T-helper 1 cell (primary cell): Measurements from ENCODE around the gene CHST8.

Source experiments
- DNase-seq, 5 donors: peaks; one replicate each; pipeline ENCODE4 v3.0.0-alpha.2; 2012 to 2020

The CHST8 gene

DNA sequence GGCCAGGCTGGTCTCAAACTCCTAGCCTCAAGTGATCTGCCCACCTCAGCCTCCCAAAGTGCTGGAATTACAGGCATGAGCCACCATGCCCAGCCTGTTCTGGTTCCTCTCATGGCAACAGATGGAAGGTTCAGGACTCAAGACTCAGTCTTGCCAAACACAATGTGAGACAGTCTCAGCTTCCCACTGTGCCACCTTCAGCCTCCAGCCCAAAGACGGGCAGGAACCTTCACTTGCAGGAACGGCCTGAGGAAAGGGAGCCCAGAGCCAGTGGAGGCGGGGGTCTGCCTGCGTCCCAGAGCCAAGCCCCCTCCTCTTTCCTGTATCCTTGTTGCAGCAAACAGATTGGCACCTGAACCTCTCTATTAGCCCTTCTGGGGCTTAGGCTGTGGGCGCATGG lies 2.9 kb upstream of the CHST8 start:
- DNase-seq: no peak

DNA sequence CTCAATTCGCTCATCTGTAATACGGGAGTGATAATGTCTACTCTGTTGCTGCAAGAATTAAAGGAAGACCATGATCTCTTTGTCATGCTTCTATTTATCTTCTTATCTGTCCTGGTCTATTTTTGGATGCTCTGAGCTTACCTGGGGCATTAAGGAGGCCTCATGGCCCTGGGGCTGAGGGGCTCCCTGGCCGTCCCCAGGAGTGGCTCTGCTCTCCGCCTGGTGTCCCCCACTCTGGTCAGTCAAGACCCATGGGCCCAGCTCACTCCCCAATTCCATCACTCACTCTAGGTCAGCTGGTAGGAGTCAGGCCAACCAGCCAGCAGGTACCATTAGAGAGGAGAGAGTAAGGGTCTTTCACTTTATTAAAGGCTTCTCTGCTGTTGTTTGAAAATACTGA lies 1.1 kb upstream of the CHST8 start:
- DNase-seq: no peak

DNA sequence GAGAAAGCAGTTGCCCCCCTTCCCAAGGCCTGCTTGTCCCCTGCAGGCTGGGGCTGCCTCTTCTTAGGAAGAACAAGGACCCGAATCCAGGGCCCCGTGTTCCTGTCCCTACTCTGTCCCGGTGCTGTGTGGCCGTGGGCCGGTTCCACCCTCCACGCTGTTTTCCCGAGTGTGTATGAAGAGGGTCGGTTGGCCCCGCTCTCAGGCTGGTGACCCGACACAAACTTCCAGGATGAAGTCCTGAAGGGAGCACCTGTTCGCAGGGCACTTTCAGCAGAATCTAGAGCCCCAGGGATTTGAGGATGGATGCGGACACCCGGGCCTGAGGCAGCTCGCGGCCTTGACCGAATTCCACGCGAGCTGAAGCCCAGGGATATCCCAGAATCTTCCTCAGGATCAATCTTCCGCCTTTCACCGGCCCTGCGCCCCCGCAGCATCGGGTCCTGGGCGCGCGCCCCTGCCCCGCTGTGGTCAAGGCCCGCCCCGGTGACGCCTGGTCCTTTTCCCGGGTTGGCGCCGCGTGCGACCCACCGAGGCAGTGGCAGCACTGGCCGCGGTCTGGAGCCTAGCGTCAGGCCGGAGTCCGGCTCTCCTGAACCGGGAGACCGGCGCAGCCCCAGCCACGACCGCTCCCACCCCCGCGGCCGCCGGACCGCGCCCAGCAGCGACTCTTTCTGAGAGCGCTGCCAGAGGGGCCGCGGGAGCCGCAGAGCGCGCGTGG lies 528 bp upstream of the CHST8 start:
- DNase-seq: no peak

DNA sequence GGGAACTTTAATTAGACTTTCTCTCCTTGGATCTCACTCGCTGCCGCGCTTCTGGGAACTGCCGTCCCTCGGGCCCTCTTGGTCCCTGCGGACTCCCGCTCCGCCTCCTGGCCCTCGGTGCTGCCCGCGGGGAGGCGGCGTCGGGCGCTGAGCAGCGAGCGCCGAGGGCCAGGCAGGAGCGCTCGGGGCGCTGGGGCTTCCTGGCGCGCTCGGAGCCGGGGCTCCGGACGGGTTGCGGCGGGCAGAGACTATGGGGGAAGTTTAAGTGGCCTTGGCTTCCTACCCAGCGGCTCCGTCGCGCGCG lies 704 bp downstream of the CHST8 start:
- no peak for DNase-seq

DNA sequence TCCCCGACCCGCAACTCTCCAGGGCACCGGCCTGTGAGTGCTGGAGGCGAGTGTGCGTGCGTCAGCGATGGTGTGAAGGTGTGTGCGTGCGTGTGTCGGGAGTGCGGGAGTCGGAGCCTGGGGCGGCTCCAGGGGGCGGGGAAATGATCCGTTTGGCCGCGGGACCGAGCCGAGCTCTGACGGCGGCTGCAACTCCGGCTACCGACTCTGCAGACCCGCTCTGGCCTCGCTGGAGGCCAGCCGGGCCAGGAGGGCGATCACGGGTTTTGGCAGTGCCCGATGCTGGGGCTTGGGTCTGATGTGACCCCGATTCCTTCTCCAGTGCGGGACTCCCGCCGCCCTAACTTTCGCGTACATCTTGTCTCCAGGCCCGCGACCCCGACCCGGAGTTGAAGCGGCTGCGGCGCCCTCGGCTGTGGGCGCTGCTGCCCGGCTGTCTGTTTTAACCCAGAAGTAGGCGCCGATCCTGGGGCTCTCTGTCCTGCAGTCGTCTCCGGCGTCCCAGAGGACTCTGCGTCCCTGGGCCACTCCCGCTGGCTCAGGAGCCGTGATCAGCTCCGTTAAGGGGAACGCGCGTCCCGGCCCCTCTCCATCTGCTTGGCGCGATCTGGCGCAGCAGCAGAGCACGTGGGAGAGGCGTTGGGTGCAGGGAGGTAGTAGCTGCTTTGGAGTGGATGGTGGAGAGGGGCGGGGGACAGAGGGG lies 1.2 kb downstream of the CHST8 start:
- no peak for DNase-seq

DNA sequence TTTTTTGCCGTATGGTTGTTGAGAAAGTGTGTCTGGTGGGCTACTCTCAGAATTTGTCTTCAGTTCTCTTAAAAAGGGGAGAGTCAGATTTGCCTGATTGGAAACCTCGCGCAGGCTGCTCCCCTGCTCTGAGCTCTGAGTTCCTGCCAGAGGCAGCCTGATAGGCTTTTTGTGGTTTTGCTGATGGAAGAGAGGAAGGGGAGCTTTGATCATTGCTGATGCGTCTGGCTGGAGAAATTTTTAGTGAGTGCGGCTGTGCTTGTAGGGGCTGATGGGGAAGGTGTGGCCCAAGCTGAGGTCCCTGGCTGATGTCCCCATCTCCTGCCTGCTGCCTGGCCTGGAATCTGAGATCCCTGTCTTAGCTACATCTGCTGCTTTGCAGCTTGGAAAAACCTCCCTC lies 2.8 kb downstream of the CHST8 start:
- DNase-seq: no peak

DNA sequence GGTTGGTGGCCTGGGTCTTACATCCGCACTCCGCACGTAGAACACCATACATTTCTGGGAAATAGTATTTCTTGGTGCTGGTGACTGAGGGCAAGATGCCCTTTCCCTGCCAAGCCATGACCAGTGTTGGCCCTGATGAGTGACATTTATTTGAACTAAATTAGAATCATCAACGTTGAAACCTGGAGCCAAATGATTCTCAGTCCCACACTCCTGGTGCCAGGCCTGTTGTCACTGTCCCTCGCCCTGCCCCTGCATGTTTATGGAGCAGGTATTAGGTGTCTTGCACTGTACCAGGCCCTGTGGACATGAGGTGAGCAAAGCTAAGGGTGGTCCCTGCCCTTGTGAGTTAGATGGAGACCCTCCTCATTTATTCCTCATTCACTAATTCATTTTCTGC lies 5.8 kb downstream of the CHST8 start:
- no peak for DNase-seq

DNA sequence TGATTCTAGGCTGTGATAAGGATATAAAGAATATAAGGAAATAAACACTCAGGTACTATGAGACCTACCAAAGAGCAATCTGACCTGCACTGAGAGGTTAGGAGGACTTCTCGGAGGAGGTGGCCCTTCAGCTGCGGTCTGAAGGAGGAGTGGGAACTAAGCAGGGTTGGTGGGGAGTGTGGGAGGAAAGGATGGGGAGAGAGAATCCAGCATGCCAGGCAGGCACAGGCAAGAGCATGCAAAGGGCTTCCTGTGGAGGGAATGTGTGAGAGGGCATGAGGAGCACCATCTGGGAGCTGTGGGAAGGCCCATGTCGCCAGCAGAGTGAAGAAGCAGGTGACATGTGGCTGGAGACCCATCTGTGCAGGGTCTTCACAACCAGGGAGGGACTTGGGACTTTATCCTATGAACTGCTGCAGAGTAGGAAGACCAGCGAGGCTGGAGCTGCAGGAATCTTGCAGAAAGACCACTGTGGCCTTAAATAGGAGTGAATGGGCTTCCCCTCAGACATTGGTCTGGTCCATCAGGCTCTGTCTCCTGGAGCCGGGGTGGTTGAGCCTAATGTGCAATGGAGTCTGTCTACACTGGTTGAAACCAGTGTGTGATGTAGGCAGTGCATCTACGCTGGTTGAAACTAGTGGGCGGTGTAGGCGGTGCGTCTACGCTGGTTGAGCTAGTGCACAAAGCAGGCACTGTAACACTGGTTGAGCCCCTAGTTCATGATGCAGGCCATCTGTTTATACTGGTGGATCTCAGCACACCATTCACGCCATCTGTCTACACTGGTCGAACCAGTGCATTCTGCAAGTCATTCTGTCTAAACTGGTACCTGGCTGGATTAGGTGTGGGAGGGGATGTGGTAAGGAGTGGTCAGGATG lies 6.4 kb downstream of the CHST8 start:
- no peak for DNase-seq

DNA sequence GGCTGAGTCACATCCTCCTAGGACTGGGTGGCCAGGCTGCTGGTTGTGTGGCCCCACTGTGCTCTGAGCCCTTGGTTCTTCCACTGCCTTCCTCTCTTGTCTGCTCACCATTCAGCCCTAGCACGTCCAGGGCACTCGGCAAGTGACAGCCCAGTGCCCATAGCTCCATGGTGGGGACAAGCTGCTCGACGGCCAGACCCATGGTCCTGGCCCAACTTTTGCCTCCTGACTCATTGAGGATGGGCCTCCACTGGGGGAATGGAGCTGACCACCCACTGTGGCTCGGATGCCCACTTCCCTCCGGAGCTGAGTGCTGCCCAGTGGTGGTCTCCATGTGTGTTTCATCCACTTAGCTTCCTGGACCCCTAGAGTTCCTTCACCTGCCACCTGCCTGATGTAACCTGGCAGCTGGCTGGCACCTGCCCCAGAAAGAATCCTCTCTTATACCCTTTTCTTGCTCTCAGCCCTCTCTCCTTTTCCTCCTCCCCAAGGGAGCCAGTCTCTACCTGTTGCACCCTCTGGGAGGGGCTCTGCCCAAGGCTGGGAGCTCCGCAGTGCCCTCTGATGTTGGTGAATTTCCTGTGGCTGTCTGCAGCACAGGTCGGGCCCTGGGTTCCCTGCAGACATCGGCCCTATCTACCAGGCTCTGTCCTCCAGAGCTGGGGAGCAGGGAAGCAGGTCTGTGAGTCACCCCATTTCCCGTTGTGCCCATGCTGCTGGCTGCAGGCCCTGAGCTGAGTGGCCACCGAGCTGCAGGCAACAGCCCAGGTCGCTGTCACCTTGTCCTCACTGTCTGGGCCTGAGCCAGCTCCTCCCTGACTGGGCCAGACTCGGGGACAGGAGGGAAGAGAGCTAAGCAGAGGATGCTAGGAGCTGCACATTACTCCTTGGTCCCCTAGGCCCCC lies 7.4 kb downstream of the CHST8 start:
- no peak for DNase-seq

DNA sequence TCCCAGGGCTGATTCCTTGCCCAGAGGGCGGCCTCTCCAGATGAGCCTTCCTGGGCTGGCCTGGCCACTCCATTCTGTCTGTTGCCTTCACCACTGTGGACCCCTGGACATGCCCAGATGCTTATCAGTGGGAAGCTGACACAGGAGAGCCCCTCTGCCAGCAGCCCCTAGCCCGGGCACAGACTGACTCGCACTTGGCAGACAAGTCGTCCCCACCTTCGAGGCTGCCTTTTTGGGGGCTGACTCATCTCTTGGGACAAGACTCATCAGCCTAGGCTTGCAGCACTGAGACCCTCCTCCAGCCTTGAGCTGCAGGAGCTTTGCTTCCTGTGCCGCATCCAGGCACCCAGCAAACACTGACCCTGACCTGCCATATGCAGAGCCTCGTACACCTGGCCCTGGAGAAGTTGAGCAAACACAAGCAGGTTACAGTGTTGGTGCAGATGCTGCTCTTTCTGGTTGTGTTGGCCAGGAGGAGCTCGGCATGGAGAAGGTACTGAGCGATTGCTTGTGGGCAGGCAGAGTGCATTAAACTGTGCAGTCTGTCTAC lies 8.1 kb downstream of the CHST8 start:
- no peak for DNase-seq

DNA sequence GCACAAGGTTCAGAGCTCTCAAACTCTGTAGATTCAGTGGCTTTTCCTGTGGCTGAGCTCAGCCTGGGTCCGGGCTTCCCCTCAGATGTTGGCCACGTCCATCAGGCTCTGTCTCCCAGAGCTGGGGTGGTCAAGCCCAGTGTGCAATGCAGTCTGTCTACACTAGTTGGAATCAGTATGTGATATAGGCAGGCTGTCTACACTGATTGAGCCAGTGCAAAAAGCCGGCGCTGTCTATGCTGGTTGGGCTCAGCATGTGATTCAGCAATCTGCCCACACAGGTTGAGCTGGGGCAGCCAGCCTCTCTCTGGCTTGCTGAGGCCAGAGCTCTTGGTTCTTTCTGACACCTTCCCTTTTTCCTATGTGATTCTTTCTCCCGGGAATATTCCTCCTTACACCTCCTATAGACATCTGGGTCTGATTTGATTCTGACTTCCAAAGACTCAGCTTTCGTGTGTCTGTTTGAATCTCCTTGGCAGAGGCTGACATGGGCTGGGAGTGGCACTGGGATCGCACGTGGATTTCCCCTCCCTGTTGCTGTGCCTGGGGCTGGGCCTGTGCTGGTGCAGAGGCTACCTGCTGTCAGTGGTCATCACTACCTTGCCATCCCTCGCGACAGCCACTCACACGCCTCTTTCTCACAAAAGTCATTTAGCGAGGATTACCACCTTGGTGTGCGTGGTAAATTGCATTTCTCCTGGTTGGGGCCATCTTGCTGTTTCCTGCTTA lies 9.3 kb downstream of the CHST8 start:
- DNase-seq: no peak

DNA sequence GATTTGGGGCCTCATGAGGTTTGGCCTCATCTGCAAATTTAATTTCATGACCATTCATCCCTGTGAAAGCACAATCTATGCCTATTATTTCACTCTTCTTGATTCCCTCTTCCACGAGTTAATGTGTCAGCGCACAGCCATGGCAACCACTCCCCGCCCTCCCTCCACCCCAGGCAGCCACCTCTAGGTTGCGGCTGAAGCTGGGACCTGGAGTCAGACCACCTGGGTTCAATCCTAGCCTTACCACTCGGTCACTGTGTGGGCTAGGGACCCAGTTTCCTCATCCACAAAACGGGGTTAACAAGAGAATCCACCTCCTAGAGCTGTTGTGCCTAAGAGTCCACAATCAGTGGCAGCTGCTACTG lies 9.8 kb downstream of the CHST8 start:
- DNase-seq: no peak

DNA sequence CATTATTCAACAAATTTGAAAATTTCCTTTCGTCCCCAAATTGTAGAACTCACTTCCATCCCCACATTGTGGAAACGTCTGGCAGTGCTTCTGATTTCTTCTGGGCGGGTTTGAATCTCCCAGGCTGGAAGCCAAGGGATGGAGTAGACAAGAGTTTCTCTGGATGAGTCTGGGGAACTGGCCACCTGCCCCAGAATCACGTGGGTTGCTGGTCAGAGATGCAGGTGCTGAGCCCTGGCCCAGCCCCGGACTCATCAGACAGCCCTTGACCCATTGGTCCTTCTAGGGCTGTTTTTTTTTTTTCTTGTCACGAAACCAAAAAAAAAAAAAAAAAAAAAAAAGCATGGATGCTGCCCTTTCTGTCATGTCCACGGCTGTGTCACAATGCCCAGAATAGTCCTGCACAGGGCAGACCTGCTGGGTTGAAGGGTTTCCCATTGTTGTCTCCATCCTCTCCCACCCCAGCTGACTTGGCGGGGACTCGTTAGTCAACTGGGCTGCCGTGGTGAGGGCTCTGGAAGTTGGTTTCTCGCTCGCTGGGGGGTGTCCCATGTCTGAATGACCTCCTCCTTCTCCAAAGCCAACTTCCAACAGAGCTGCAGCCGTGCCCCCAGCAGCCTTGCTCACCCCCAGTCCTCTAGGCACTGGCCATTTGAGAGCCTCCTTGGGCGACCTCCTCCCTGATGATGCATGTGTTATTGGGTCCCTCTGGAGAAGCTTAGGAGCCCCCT lies 12.8 kb downstream of the CHST8 start:
- no peak for DNase-seq

DNA sequence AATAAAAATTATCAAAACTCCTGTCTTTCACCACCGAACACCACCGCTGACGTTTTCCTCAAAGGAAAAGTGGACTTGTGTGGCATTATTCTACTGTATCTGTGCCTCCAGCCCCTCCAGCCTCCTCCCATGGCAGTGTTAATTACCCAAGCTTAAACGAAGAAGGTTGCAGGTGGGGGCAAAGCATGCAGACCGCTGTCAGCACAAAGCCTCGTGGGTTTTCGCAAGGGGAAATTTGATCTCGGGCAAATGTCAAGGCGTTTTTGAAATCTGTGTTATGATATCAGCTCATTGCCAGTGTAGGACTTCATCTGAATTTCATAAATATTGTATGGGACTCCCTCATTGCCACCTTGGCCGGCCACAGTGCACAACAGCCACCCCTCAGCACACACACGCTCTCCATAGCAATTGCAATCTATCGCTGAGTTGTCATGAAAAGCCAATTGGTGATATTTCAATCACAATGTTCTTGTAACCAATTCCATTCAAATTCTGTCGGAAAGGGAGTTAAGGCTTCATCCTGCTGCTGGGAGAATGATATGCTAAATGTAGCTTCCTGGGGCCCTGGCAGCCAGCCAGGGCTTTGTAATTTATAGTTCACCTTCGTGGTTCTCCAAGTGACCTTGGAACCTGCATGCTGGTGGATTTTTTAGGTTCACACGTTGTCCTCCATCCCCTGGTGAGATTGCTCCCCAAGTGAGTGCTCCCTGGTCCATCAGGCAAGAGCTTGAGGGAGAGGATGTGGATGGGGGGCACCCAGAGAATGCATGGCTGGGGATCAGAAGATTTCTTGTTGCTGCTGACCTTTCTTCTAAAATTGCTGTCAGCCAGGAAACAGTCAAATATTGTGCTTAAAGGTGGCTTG lies 16.6 kb downstream of the CHST8 start:
- DNase-seq: no peak

DNA sequence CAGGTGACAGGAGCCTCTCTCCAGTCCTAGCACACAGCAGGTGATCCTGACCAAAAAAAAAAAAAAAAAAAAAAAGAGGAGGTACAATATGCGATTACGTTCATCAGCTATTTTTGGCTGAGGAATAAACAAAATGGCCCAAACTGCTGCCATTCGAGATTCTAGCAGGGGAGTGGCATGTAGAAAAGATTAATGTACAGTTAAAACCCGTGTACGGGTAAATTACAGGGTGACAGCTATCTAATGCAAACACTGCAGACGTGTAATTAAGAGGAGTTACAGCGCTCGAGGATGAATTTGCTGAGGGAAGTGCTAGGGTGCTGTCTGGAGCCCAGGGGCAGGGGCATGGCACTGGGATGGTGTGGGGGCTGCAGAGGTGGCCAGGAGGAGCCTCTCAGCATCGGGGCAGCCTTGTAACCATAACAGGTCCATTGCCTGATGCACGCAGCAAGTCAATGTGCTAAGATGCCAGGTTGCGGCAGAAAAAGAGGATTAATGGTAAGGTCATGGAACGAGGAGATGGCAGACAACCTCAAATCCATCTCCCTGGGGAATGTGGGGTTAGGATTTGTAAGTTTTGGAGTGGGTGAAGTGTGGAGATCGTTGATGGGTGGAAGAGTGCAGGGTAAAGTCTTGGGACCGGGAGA lies 17.4 kb downstream of the CHST8 start:
- DNase-seq: no peak

DNA sequence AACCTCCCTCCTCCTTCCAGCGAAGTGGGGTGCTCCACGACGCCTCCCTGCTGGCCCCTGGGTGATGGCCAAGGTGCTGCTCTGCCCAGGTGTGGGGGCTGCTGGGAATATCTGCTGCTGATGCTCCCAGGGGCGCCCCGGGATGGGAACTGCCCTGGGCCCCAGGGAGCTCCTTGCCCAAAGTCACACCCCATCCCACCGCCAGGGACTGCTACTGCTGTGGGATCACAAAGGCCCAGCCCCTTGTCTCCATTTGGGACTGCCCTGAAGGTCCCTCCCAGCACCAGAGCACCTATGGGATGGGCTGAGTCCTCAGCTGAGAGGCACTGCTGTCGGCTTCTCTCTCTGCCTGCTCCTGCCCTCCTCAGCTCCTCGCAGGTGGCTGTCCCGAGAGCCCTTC lies 19.0 kb downstream of the CHST8 start:
- DNase-seq: no peak

DNA sequence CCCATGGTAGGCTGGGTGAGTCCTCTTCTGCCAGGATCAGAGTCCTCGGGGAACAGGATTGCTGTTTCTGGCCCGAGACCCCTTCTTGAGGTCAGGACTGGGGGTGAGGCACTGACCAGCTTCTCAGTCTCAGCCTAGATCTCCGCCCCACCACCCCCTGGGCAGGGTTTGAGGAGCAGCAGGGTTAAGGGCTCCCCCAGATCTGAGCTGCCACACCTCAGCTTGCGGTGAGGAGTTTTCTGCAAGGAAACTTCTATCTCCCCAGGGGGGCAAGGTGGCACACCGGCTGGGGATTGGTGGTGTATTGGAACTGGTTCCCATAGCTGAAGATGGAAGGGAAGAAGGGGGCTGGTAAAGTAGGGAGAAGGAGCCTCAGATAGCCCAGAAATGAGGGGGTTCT lies 19.5 kb downstream of the CHST8 start:
- no peak for DNase-seq

DNA sequence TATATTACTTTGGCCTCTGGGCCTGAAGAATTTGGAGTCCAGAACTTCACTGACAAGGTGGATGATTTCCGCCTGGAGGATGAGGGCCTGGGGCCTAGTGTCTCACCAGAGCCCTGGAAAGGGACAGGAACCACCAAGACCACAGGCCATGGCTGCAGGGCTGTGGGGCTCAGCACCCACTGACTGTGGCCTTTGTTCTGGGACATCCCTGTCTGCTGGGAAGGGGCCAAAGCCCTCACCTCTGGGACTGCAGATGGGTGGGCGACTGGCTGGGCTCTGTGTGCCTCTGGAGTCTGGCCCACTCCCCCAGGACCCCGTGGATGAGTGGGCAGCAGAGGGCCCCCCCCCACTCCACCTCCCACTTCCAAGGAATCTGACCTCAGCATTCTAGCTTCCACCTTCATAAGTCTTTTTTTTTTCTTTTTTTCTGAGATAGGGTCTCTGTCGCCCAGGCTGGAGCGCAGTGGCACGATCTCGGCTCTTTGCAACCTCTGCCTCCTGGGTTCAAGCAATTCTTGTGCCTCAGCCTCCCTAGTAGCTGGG lies 20.3 kb downstream of the CHST8 start:
- no peak for DNase-seq

DNA sequence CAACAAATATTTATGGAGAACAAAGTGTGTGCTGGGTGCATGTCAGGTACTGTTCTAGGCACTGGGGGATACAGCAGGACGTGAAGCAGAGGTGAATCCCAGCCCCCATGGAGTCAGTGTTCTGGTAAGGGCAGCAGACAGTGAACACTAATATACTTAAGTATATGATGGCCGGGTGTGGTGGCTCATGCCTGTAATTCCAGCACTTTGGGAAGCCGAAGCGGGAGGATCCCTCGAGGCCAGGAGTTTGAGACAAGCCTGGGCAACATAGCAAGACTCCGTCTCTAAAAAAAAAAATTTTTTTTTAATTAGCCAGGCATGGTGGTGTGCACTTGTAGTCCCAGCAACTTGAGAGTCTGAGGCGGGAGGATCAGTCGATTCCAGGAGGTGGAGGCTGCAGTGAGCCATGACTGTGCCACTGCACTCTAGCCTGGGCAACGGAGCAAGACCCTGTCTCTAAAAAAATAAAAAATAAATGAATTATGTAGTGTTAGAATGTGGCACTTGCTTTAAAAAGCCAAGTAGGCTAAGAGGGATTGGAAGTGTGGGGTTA lies 22.6 kb downstream of the CHST8 start:
- no peak for DNase-seq
